HL-60 (cell line): ENCODE results near the gene KRT6A.

Experiments
- DNase-seq, 2 experiments: peaks; one replicate each; pipeline ENCODE4 v3.0.0-alpha.2; 2010 to 2020; ENCODE audit warnings: low read depth in 1 of 2, low spot score in 1 of 2
- H3K27ac ChIP-seq: fragments of 250-450 bp; sonication (Bioruptor Pico); replicated peaks from 2 replicates; pipeline ENCODE4 v1.5.1; 2020; ENCODE audit warnings: mild to moderate bottlenecking, moderate library complexity
- H3K27me3 ChIP-seq: fragments of 250-450 bp; sonication (Bioruptor Pico); 2 replicates; pipeline ENCODE4 v1.5.1; 2021; ENCODE audit warnings: mild to moderate bottlenecking, moderate library complexity; ENCODE audit not compliant: insufficient read depth, poor library complexity, severe bottlenecking
- H3K4me3 ChIP-seq: replicated peaks from 2 replicates; pipeline ENCODE4 v1.5.1; 2011; ENCODE audit warnings: mild to moderate bottlenecking, control low read depth, low read length; ENCODE audit not compliant: insufficient read depth
- GABPA ChIP-seq: IDR thresholded peaks from 2 replicates; pipeline ENCODE4 v1.6.1; 2012; ENCODE audit warnings: low read depth
- POLR2AphosphoS5 ChIP-seq: IDR thresholded peaks from 2 replicates; pipeline ENCODE4 v1.6.1; 2012; ENCODE audit warnings: low read depth
- SPI1 ChIP-seq: IDR thresholded peaks from 2 replicates; pipeline ENCODE4 v1.6.1; 2012; ENCODE audit warnings: low read depth, mild to moderate bottlenecking, borderline replicate concordance
- TF ChIP-seq, protein P1 (sequence below): IDR thresholded peaks from 2 replicates; pipeline ENCODE4 v1.6.1; 2012; ENCODE audit warnings: low read depth; ENCODE audit not compliant: insufficient replicate concordance
- TF ChIP-seq, protein P2 (sequence below): IDR thresholded peaks from one replicate; pipeline ENCODE4 v1.5.1; 2011; ENCODE audit warnings: low read length, control low read depth, inconsistent platforms; ENCODE audit not compliant: insufficient read depth

Gene KRT6A

DNA sequence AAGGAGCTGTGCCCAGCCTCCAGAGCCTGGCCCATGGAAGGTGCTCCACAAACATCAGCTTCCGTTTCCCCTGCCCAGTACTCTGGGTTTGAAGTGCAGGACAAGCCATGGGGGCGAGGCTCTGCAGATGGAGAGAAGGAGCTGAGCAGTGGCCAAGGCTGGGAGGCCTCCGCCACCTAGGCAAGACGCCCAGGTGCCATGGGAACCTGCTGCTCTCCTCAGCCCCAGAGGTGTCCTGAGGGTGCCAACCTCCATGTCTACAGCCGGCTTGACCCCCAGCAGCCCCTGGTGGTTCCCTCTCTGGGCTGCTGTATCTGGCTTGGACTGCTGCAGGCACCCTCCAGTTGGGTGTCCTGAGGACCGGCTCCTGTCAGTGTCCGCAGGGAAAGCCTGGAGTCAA lies 47.5 kb upstream of the KRT6A start:
- H3K27ac ChIP-seq = no peak overlapping the region
- no peak for DNase-seq
- H3K4me3 ChIP-seq = no peak overlapping the region
- TF ChIP-seq, protein P1, sequence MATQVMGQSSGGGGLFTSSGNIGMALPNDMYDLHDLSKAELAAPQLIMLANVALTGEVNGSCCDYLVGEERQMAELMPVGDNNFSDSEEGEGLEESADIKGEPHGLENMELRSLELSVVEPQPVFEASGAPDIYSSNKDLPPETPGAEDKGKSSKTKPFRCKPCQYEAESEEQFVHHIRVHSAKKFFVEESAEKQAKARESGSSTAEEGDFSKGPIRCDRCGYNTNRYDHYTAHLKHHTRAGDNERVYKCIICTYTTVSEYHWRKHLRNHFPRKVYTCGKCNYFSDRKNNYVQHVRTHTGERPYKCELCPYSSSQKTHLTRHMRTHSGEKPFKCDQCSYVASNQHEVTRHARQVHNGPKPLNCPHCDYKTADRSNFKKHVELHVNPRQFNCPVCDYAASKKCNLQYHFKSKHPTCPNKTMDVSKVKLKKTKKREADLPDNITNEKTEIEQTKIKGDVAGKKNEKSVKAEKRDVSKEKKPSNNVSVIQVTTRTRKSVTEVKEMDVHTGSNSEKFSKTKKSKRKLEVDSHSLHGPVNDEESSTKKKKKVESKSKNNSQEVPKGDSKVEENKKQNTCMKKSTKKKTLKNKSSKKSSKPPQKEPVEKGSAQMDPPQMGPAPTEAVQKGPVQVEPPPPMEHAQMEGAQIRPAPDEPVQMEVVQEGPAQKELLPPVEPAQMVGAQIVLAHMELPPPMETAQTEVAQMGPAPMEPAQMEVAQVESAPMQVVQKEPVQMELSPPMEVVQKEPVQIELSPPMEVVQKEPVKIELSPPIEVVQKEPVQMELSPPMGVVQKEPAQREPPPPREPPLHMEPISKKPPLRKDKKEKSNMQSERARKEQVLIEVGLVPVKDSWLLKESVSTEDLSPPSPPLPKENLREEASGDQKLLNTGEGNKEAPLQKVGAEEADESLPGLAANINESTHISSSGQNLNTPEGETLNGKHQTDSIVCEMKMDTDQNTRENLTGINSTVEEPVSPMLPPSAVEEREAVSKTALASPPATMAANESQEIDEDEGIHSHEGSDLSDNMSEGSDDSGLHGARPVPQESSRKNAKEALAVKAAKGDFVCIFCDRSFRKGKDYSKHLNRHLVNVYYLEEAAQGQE = no peak
- TF ChIP-seq, protein P2, sequence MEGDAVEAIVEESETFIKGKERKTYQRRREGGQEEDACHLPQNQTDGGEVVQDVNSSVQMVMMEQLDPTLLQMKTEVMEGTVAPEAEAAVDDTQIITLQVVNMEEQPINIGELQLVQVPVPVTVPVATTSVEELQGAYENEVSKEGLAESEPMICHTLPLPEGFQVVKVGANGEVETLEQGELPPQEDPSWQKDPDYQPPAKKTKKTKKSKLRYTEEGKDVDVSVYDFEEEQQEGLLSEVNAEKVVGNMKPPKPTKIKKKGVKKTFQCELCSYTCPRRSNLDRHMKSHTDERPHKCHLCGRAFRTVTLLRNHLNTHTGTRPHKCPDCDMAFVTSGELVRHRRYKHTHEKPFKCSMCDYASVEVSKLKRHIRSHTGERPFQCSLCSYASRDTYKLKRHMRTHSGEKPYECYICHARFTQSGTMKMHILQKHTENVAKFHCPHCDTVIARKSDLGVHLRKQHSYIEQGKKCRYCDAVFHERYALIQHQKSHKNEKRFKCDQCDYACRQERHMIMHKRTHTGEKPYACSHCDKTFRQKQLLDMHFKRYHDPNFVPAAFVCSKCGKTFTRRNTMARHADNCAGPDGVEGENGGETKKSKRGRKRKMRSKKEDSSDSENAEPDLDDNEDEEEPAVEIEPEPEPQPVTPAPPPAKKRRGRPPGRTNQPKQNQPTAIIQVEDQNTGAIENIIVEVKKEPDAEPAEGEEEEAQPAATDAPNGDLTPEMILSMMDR = no peak
- no peak for TF ChIP-seq GABPA
- no peak for TF ChIP-seq SPI1
- TF ChIP-seq POLR2AphosphoS5 = no peak
- no peaks in the 10 kb centered on the region for H3K27me3 ChIP-seq

DNA sequence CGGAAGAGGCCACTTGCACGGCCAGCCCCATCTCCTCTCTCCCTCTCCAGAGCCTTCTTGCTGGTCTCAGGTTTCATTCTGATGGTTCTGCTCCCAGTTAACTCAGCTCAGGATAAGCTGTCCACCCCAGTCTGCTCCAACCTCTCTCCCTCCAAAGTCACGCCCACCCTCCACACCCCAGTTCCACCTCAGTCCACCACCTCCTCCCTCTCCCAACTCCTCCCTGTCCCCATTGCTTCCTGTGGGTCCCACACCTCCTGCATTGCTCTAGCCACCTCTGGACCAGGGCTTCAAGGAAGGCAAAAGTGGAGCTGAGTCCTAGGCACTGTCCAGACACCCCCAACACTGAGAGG lies 46.7 kb upstream of the KRT6A start:
- Histone ChIP-seq H3K4me3 (no peak overlapping the region), H3K27ac (no peak overlapping the region), H3K27me3 (no peaks in the 10 kb centered on the region)
- TF ChIP-seq, protein P1 = no peak
- TF ChIP-seq, protein P2 = no peak
- no peak for TF ChIP-seq POLR2AphosphoS5
- no peak for TF ChIP-seq SPI1
- TF ChIP-seq GABPA = no peak
- DNase-seq = no peak

DNA sequence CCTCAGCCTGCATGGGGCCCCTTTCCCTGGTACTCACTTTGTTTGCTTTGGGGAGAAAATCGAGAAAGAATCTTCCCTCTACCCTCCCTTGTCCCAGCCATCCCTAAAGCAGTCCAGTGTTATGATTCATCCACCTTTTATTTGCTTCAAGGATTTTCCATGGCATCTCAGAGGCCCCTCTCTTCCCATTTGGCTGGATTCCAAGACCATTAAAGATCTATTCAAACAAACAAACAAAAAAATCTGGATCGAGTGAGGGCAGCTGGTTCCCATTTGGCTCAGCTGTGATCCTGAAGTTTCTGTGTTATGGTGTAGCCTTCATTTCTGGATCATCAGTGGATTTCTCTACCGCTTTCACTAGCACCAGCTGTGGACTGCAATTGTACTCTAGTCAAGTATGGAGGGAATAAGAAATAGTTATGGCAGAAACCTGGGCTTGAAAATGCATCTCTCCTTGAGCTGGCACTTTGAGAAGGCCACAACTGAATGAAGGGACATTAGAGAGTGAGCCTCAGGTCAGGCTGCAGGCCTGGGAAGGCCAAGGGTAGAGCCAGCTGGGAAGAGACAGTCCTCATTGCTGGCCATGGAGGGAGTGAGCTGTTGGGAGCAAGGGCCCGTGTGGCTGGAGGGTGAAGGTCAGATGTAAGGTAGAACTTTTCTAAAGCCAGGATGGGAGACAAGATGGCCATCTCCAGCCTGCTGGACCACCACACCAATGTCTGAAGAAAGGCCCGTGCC lies 46.2 kb upstream of the KRT6A start:
- Histone ChIP-seq H3K27ac (no peak overlapping the region), H3K27me3 (no peaks in the 10 kb centered on the region), H3K4me3 (no peak overlapping the region)
- no peak for DNase-seq
- TF ChIP-seq, protein P1 = no peak
- TF ChIP-seq GABPA = no peak
- TF ChIP-seq POLR2AphosphoS5 = no peak
- TF ChIP-seq, protein P2 = no peak
- TF ChIP-seq SPI1 = no peak
